Measurements from ENCODE around the gene SCRT2.

DNA sequence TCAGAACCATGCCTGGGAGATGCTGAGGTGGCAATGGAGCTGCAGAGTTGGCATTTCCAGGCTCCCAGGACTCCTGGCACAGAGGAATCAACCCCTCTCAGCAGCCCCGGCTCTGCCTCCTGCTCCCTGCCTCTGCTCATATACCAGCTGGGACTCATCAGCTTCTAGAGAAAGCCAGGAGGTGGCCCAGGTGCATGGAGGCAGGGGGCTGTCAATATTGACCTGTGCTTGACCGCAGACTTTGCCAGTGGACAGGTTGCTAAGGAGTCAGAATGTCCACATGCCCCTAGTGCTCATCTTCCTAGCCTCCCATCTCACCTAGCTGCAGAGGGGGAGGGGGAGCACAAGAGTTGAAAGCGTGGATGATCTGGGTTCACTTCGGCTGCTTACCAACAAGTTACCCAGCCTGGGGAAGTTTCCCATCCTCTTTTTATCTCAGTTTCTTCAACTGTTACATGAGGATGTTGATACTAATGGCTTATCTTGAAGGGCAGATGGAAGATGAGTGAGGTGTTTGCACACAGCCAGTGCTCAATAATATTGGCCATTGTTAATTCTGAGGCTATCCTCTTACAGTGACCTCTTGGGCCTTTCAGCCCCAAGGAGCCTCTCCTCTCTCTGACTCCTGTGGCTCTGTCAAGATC lies 9.2 kb upstream of the SCRT2 start:
- TF ChIP-seq, protein P1, sequence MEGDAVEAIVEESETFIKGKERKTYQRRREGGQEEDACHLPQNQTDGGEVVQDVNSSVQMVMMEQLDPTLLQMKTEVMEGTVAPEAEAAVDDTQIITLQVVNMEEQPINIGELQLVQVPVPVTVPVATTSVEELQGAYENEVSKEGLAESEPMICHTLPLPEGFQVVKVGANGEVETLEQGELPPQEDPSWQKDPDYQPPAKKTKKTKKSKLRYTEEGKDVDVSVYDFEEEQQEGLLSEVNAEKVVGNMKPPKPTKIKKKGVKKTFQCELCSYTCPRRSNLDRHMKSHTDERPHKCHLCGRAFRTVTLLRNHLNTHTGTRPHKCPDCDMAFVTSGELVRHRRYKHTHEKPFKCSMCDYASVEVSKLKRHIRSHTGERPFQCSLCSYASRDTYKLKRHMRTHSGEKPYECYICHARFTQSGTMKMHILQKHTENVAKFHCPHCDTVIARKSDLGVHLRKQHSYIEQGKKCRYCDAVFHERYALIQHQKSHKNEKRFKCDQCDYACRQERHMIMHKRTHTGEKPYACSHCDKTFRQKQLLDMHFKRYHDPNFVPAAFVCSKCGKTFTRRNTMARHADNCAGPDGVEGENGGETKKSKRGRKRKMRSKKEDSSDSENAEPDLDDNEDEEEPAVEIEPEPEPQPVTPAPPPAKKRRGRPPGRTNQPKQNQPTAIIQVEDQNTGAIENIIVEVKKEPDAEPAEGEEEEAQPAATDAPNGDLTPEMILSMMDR (IDR thresholded peaks at IDR 0.05), result no peak
- TF ChIP-seq POLR2A (IDR thresholded peaks at IDR 0.05), result no peak

All from thyroid gland (tissue), 4 donors.